Uterus (tissue), 2 donors: ENCODE data around the gene GGTLC1.
"Not testable (repeated sequence)": the region's sequence is repeated elsewhere in the genome, so short reads cannot be mapped to it uniquely, and the experiment has no call there.

Source experiments
- CTCF ChIP-seq, 4 experiments: fragments of 200-600 bp in 2 of 4; fragments of 450-650 bp in 2 of 4; sonication (generic) in 2 of 4; IDR thresholded peaks; one replicate each; pipeline ENCODE4 v1.5.1; 2016 to 2019; ENCODE audit warnings: antibody characterized with exemption in 4 of 4, mild to moderate bottlenecking in 2 of 4, moderate library complexity in 1 of 4
- POLR2A ChIP-seq, 2 donors: fragments of 450-650 bp; IDR thresholded peaks; one replicate each; pipeline ENCODE4 v1.6.1; 2016; ENCODE audit warnings: antibody characterized with exemption in 2 of 2, mild to moderate bottlenecking in 1 of 2, moderate library complexity in 1 of 2

GRCh38 chr20:23981014-23981413 lies 7.6 kb downstream of the GGTLC1 start:
- not testable (repeated sequence) for TF ChIP-seq POLR2A, CTCF (IDR thresholded peaks at IDR 0.05)
